NCI-H2171 (cell line): Measurements from ENCODE around the gene CCNT1.
"Not testable (repeated sequence)": the region's sequence is repeated elsewhere in the genome, so short reads cannot be mapped to it uniquely, and the experiment has no call there.

Source experiments
- DNase-seq: peaks from one replicate; lab custom pipeline; 2025; lab: John Stamatoyannopoulos, UW

Gene CCNT1

DNA sequence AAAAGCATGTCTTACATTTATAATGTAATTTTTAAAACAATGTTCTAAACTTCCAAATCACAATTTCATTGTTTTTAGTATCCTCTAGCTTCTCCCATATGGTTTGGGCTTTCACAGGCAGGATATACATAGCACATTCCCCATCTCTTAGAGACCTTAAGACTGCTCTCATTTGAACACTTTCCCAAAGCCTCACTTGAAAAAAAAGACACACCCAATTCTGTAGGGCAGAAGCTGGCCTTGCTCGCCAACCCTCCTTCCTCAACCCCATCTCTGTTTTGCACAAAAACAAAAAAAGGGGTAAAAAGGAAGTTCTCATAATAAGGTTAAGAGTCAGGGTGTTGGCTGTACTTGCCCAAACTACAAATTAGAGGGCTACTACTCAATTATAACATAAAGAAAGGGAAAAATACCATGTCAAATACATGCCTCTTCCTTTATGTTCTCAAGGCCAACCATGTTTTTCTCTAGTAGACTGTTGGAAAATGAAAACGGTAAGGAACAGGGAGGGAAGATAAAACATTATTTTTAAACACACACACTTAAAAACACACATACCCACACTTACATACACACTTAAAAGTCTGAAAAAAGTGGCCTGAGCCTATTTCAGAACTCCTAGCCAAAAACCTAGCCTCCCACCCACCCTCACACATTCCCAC is 24.6 kb downstream of the CCNT1 start:
- no peak for DNase-seq

DNA sequence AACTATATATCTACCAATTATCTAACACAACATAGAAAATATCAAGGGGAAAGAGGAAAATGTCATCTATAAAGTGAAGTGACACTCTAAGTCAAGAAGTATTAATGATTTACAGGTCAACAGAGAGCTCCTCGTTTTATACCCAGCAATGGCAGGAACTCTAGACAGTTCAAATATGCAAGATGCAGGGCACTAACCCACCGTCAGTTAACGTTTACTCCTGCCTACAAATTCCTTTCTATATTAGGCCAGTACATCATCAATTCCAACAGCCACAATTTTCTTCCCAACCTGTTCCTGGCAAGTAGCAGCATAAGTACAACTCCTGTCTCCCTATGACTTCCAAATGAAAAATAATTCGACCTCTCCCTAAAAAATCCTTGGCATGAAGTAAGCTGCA is 25.5 kb downstream of the CCNT1 start:
- no peak for DNase-seq

DNA sequence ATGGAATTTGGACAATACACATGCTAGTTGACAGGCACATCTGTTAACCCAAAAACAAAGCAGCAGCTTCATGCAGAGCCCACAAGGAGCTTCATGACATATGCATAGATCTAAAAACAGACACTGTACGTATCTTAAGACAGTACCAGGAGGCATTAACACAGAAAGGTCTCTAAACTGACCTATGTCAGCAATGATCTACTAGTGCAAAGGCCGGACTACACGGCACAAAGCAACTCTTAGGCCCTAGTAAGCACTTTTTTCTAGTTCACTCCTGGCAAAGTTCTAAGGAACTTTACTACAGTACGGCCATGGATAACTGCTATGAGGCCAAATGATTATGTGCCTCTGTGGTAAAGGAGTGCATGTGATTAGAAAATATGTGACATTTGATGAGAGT is 26.1 kb downstream of the CCNT1 start:
- no peak for DNase-seq

DNA sequence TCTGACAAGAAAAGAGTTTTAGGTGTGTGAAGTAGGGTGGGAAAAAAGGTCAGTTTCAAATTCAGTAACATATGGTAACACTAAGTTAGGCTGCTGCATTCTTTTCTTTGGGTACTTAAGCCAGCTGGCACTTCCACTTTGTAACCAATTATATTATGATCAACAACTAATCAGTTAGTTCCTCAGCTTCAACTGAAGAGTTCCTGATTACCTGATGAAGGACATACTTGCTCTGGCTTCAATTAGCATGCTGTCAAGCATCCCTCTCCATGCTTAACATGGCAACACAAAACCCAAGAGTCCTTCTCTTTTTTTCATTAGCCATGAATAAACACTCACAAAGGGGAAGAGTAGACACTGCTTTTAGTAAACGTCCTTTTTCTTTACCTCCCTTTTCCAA is 27.7 kb downstream of the CCNT1 start:
- no peak for DNase-seq

DNA sequence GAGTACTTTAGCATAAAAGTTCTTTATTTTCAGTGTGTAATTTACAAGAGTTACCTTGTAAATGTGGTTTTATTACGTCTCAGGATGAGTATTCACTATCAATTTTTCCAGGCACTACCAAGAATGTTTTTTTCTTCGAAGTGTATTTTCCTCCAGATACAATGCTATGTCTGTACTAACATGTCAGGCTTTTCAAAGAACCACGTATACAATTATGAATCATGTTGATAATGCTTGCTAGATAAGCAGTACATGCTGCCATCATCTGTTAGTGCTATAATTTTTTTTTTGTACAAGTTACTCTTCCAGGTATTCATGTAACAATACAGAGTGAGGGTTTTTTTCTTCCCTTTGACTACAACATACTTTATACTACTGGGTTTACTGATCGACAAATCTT is 28.9 kb downstream of the CCNT1 start:
- DNase-seq, result no peak

DNA sequence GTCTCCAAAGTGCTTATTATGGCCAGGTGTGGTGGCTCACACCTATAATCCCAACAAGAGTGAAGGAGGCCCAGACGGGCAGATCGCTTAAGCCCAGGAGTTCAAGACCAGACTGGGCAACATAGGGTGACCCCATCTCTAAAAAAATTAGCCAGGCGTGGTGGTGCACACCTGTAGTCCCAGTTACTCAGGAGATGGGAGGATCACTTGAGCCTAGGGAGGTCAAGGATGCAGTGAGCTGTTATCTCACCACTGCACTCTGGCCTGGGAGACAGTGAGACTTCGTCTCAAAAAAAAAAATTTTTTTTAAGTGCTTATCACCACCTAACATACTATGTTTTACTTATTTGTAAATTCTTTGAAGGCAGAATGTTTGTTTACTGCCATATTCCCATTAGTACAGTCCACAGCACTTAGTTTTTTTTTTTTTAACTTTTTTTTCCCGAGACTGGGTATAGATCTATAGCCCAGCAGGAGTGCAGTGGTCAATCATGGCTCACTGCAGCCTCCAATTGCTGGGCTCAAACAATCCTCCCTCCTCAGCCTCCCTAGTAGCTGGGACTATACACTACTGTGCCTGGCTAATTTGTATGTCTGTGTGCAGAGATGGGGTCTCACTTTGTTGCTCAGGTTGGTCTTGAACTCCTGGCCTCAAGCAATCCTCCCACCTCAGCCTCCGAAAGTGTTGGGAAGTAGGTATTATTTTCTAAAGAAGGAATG is 29.7 kb downstream of the CCNT1 start:
- no peak for DNase-seq

DNA sequence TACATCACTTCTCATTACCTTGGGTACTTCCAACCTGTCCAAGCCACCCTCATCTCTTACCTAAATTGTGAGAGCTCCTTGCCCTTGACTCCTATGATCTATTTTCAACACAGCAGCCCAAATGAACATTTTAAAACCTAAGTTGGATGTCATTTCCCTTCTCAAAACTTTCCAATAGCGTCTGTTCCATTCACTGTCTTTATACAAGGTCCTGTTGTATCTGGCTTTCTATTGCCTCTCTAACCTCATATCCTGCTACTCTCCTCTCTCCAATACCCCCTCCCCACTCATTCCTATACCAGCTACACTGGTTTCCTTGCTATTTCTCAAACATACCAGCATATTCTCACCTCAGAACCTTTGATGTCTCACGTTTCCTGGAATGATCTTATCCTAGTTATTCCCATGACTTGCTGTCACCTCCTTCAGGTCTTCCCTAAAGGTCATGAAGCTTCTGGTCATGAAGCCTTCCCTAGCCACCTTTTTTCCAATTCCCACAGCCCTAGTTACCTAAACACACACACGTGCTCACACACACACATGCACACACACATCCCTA is 30.4 kb downstream of the CCNT1 start:
- no peak for DNase-seq

DNA sequence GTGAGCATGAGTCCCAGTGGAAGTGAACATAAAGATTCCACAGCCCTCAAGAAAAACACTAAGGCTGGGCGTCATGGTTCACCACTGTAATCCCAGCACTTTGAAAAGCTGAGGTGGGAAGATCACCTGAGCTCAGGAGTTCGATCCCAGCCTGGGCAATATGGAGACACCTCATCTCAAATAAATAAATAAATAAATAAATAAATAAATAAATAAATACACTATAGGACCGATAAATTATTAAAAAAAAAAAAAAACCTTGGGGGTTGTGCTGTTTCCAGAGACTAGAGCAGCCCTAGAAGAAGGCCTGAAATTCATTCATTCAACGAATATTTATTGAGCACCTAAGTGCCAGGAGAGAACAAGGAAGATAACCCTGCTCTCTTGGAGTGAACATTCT is 33.0 kb downstream of the CCNT1 start:
- no peak for DNase-seq

DNA sequence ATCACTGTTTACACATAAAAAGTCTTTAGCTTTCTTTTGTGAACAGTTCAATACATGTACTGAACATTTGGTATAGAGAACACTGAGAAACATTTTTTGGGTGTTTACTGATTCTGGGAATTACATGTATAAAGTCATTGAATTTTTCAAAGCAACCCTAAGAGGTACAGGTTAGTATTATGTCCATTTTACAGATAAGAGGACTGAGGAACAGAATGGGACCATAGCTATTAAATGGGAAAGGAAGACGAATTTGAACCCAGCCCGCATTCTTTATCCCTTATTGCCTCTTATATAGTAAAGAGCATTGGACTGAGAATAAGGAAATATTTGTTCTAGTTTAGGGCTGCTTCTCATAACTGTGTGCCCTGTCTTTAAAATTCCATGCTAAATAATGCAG is 33.6 kb downstream of the CCNT1 start:
- DNase-seq, result no peak

DNA sequence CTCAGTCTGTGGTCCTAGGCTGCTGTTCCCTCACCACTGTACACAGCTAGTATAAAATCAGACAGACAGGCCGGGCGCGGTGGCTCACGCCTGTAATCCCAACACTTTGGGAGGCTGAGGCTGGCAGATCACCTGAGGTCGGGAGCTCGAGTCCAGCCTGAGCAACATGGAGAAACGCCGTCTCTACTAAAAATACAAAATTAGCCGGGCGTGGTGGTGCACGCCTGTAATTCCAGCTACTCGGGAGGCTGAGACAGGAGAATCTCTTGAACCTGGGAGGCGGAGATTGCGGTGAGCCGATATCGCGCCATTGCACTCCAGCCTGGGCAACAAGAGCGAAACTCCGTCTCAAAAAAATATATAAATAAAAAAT is 34.0 kb downstream of the CCNT1 start:
- not testable (repeated sequence) for DNase-seq

DNA sequence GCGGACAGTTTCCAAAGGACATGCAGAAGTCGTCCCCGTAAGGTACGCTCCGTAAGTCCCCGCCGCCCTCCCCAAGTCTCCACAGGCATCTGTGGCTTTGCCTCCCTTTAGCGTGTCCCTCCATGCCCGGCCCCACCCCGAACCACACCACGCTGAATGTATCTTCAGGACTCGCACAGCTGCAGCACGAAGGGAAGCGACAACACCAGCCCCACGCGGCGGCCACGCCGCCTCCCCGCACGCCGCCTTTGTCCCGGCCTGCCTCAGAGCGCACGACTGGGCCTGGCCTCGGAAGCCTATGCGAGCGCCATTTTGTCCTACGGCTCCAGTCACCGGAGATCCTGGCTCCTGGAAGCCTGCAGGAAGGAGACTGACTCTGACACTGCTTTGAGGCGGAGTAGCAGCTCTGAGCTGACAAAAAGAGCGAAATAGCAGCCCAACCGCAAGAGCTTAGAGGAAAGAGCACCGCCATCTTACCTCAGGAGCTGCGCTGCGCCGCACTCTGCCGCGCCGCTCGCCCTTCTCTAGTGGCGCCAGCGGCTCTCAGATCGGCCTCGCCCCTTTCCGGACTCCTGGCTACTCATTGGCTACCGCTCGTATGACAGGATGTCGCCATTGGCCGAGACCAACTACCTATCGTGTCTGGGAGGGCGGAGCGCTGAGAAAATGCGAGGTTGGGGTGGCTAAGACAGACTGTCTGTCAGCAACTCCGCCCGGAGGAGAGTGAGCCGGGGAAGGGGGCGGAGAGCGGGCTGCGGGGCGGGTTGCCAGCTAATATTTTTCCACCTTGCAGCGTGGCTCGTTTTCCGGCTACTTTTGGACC is 34.6 kb downstream of the CCNT1 start, which contains the start of gene KANSL2:
Gene KANSL2 (minus strand): TSS at position 529 of the 823 bp plus-strand sequence. CDS start 606 bp downstream, outside the sequence.
- DNase-seq, result peak; percentile 97

DNA sequence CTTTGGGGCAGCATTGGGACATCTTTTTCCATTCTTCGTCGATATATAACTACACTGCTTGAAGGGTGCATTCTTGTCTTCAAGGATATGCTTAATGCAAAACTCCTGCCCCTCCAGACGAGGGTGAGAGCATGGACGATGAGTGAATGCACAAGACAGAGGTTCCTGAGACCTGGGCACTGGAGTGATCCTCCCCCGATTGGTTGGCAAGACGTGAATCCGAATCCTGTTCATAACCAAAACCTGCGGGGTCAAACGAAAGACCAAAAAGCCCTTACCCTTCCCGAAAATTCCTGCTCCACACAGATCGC is 35.2 kb downstream of the CCNT1 start:
- DNase-seq, result no peak

DNA sequence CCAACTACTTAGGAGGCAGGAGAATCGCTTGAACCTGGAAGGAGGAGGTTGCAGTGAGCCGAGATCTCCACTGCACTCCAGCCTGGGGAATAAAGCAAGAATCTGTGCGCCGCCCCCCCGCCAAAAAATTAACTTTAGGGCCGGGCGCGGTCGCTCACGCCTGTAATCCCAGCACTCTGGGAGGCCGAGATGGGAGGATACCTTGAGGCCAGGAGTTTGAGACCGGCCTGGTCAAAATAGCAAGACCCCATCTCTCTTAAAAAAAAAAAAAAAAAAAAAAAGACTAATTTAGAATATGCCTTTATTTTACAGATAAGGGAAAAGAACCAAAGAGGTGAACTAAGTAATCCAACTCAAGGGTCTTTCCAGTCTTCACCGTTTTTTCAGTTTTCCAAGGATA is 35.6 kb downstream of the CCNT1 start:
- no peak for DNase-seq

DNA sequence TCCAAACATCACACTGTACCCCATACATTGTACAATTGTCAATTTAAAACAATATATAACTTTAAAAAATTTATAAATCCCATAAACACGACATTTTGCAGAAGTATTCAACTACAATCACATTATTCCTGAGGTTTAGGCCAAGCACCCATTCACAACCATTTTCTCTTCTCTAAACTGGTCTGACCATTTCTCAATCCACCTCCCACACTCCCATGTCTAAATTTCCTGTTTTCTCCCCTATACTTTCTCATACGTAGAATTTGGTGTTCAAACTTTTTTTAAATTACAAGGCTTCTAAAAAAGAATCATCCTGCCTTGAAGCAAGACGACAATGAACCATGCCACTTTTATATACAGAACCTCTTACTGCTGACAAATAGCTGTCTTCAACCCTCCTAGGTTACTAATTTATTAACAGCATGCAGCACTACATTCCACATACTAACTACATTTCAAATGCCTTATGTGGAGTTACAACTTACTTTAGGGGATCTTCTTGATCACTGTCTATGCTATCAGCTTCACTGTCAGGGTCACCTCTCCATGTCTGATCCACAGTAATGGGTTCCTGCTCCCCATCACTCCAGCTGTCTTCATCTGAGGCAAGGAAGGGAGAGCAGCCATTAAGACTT is 37.8 kb downstream of the CCNT1 start:
- no peak for DNase-seq

DNA sequence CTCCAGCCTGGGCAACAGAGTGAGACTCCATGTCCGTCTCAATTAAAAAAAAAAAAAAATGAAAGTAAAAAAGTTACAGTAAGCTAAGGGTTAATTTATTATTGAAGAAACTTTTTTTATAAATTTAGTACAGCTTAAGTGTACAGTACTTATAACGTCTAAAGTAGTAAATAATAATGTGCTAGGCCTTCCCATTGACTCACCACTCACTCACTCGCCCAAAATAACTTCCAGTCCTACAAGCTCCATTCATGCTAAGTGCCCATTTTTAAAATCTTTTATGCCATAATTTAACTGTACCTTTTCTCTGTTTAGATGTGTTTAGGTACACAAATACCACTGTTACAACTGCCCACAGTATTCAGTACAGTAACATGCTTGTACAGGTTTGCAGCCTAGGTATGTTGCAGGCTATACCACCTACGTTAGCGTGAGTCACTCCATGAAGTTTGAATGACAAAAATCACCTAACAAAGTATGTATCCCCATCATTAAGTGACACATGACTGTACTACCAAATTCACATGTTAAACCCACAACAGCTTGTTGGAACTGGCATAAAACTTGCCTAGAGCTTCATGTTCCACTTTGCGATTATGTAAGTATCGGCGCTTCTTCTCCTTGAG is 45.2 kb downstream of the CCNT1 start:
- no peak for DNase-seq

DNA sequence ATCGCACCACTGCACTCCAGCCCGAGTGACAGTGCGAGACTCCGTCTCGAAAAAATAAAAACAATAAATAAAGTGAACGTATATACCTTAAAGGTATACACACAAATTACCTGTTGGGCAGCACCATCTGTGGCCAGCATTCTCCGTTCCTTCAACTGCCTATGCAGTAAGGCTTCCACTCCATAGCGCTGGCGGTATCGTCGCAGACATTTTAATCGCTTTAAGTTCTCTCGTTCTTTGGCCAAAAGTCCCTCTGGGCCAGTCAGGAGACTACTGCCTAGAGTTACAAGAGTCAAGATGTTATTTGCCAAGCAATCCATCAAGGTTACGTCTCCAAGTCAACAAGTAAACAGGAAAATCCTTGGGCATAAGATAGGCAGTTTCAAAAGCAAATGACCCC is 47.5 kb downstream of the CCNT1 start:
- DNase-seq, result no peak

DNA sequence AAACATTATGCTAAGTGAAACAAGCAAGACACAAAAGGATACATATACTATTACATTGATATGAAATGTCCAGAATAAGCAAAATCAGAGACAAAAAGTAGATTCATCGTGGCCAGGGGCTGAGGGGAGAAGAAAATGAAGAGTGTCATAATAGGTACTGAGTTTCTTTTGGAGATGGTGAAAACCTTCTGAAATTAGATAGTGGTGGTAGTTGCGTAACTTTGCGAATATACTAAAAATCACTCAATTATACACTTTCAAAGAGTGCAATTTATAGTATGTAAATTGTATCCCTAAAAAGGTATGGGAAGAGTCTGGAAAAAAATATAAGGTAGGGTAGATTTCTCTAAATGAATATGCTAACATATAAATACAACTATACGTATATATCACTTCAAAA is 56.6 kb downstream of the CCNT1 start:
- no peak for DNase-seq

DNA sequence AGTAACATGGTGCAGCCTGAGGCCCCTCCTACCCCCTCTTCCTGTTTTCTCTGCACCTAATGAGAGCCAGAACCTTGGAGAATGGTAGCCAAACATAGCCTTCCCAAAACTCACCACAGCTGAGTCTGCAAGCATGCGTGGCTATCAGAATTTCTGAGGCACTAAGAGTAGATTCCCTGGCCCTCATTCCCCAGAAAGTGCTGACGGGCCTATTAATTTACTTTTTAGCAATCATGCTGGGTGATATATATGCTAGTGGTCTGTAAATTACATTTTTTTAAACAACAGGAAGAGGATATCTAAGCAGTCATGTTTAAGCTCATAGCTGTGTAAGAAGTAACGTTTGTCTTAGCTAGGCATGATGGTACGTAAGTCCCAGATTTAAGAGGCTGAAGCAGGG is 64.8 kb downstream of the CCNT1 start:
- no peak for DNase-seq

DNA sequence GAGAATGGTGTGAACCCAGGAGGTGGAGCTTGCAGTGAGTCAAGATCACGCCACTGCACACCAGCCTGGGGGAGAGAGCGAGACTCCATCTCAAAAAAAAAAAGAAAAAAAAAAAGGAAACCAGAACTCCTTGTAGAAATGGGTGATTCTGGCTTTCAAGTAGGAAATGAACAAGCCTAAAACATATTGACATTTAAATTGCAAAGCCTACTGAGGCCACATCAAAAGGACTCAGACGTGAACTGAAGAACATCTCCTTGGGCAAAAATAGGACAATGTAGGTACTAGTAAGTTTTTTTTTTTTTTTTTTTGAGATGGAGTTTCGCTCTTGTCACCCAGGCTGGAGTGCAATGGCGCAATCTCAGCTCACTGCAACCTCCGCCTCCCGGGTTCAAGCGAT is 71.2 kb downstream of the CCNT1 start:
- DNase-seq, result not testable (repeated sequence)

DNA sequence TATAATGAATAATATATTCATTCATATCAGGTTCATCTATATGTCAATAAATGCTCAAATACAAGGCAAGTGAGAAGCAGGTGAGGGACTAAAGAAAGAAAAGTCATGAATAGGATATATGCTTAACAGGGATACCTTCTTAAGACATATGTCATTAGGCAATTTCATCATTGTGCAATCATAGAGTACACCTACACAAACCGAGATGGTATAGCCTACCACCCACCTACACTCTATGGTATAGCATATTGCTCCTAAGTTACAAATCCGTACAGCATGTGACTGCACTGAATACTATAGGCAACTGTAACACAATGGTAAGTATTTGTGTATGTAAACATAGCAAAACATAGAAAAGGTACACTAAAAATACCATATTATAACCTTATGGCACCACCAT is 73.5 kb downstream of the CCNT1 start:
- DNase-seq, result no peak

DNA sequence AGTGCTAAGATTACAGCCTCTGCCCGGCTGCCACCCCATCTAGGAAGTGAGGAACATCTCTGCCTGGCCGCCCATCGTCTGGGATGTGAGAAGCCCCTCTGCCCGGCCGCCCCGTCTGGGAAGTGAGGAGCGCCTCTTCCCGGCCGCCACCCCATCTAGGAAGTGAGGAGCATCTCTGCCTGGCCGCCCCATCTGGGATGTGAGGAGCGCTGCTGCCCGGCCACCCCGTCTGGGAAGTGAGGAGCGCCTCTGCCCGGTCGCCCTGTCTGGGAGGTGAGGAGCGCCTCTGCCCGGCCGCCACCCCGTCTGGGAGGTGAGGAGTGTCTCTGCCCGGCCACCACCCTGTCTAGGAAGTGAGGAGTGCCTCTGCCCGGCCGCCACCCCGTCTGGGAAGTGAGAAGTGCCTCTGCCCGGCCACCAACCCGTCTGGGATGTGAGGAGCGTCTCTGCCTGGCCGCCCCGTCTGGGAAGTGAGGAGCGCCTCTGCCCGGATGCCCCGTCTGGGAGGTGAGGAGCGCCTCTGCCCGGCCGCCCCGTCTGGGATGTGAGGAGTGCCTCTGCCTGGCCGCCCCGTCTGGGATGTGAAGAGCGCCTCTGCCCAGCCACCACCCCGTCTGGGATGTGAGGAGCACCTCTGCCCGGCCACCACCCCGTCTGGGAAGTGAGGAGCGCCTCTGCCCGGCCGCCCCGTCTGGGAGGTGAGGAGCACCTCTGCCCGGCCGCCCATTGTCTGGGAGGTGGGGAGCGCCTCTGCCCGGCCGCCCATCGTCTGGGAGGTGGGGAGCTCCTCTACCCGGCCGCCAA is 74.6 kb downstream of the CCNT1 start:
- not testable (repeated sequence) for DNase-seq
